D721Med (cell line): ENCODE measurements around the gene ZNF79.

ENCODE experiments used
- DNase-seq: peaks from one replicate; pipeline ENCODE4 v3.0.0; 2011; ENCODE audit warnings: low spot score; ENCODE audit not compliant: insufficient read length
- FAIRE-seq: peaks from 2 replicates; lab custom pipeline; 2011; peaks lifted over from hg19 to GRCh38; lab: Jason Lieb, UNC
- CTCF ChIP-seq: IDR thresholded peaks from 2 replicates; pipeline ENCODE4 v1.5.1; 2012; ENCODE audit warnings: mild to moderate bottlenecking, control low read depth; ENCODE audit not compliant: insufficient read depth; ENCODE audit errors: missing control alignments

Gene ZNF79

GRCh38 chr9:127388037-127388855, 35.9 kb upstream of the ZNF79 start:
- TF ChIP-seq CTCF, result no peak
- DNase-seq (no peak), FAIRE-seq (no peak)

- FAIRE-seq (no peak), DNase-seq (no peak)
- TF ChIP-seq CTCF, result no peak
Measured at GRCh38 chr9:127388856-127389238, 35.3 kb upstream of the ZNF79 start.

GRCh38 chr9:127389381-127390247, 34.6 kb upstream of the ZNF79 start:
- DNase-seq (no peak), FAIRE-seq (no peak)
- no peak for TF ChIP-seq CTCF

GRCh38 chr9:127390248-127390545, 34.0 kb upstream of the ZNF79 start:
- no peak for TF ChIP-seq CTCF
- no peak for FAIRE-seq
- no peak for DNase-seq

GRCh38 chr9:127390563-127390962, 33.6 kb upstream of the ZNF79 start:
- no peak for FAIRE-seq

GRCh38 chr9:127392166-127392565, 32.0 kb upstream of the ZNF79 start:
- DNase-seq, result no peak
- no peak for TF ChIP-seq CTCF
- no peak for FAIRE-seq

More at GRCh38 chr9:127390563-127390962, 33.6 kb upstream of the ZNF79 start:
- TF ChIP-seq CTCF, result no peak
- DNase-seq, result no peak
